Measurements from ENCODE around the gene FBXO17.

DNA sequence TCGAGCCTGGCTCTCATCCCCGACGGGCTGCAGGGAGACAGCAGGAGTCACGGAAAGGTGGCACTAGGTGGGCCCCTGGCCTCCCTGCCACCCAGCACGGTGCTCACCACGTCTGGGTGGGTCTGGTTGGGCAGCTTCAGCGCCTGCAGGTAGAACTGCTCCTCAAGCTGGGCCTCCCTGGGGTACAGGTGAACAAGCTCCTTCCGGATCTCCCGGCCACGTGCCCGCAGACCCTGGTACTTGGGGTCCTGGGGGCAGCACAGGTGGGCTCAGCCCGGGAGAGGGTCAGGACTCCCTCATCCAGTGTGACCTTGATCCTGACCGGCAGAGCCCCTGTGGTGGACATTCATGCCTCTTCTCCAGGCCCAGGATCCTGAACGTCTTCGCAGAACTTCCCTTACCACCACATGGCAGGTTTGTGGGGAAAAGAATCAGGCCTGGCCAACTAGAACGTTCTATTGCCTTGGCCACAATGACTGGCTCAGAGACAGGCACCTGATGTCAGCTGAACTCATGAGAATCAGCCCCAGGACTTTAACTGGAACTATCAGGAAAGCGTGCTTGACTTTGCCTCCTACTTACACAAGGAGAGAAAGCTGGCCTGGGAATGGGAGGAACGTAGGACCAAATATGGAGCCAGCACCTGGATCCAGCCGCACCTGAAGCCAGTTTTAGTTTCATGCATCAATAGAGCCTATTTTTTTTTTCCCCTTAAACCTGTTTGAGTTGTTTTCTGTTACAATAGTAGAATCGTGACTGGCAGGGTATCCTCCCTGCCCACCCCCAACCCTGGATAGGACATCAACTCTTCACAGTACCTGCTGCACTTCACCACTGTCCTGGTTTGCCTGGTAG, 53.9 kb downstream of the FBXO17 start:
- TF ChIP-seq CREM (CRISPR knock-in tag; IDR thresholded peaks at IDR 0.05) (no peak), IRF2 (CRISPR knock-in tag; IDR thresholded peaks at IDR 0.05; ENCODE audit: borderline replicate concordance, low read depth) (no peak), TEAD4 (CRISPR knock-in tag; IDR thresholded peaks at IDR 0.05) (no peak), MXD4 (CRISPR knock-in tag; IDR thresholded peaks at IDR 0.05; ENCODE audit: borderline replicate concordance) (no peak), FOXK1 (CRISPR knock-in tag; IDR thresholded peaks at IDR 0.05) (no peak), ZNF423 (CRISPR knock-in tag; IDR thresholded peaks at IDR 0.05) (no peak)
- TF ChIP-seq, protein P1, sequence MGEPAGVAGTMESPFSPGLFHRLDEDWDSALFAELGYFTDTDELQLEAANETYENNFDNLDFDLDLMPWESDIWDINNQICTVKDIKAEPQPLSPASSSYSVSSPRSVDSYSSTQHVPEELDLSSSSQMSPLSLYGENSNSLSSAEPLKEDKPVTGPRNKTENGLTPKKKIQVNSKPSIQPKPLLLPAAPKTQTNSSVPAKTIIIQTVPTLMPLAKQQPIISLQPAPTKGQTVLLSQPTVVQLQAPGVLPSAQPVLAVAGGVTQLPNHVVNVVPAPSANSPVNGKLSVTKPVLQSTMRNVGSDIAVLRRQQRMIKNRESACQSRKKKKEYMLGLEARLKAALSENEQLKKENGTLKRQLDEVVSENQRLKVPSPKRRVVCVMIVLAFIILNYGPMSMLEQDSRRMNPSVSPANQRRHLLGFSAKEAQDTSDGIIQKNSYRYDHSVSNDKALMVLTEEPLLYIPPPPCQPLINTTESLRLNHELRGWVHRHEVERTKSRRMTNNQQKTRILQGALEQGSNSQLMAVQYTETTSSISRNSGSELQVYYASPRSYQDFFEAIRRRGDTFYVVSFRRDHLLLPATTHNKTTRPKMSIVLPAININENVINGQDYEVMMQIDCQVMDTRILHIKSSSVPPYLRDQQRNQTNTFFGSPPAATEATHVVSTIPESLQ (CRISPR knock-in tag; IDR thresholded peaks at IDR 0.05), result no peak
- TF ChIP-seq, protein P2, sequence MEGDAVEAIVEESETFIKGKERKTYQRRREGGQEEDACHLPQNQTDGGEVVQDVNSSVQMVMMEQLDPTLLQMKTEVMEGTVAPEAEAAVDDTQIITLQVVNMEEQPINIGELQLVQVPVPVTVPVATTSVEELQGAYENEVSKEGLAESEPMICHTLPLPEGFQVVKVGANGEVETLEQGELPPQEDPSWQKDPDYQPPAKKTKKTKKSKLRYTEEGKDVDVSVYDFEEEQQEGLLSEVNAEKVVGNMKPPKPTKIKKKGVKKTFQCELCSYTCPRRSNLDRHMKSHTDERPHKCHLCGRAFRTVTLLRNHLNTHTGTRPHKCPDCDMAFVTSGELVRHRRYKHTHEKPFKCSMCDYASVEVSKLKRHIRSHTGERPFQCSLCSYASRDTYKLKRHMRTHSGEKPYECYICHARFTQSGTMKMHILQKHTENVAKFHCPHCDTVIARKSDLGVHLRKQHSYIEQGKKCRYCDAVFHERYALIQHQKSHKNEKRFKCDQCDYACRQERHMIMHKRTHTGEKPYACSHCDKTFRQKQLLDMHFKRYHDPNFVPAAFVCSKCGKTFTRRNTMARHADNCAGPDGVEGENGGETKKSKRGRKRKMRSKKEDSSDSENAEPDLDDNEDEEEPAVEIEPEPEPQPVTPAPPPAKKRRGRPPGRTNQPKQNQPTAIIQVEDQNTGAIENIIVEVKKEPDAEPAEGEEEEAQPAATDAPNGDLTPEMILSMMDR (IDR thresholded peaks at IDR 0.05), result no peak
- TF ChIP-seq, protein P3, sequence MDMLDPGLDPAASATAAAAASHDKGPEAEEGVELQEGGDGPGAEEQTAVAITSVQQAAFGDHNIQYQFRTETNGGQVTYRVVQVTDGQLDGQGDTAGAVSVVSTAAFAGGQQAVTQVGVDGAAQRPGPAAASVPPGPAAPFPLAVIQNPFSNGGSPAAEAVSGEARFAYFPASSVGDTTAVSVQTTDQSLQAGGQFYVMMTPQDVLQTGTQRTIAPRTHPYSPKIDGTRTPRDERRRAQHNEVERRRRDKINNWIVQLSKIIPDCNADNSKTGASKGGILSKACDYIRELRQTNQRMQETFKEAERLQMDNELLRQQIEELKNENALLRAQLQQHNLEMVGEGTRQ (CRISPR knock-in tag; IDR thresholded peaks at IDR 0.05), result no peak
- TF ChIP-seq, protein P4, sequence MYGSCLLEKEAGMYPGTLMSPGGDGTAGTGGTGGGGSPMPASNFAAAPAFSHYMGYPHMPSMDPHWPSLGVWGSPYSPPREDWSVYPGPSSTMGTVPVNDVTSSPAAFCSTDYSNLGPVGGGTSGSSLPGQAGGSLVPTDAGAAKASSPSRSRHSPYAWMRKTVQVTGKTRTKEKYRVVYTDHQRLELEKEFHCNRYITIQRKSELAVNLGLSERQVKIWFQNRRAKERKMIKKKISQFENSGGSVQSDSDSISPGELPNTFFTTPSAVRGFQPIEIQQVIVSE (CRISPR knock-in tag; IDR thresholded peaks at IDR 0.05; ENCODE audit: borderline replicate concordance), result no peak
- TF ChIP-seq, protein P5, sequence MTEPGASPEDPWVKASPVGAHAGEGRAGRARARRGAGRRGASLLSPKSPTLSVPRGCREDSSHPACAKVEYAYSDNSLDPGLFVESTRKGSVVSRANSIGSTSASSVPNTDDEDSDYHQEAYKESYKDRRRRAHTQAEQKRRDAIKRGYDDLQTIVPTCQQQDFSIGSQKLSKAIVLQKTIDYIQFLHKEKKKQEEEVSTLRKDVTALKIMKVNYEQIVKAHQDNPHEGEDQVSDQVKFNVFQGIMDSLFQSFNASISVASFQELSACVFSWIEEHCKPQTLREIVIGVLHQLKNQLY (CRISPR knock-in tag; IDR thresholded peaks at IDR 0.05), result no peak
- TF ChIP-seq, protein P6, sequence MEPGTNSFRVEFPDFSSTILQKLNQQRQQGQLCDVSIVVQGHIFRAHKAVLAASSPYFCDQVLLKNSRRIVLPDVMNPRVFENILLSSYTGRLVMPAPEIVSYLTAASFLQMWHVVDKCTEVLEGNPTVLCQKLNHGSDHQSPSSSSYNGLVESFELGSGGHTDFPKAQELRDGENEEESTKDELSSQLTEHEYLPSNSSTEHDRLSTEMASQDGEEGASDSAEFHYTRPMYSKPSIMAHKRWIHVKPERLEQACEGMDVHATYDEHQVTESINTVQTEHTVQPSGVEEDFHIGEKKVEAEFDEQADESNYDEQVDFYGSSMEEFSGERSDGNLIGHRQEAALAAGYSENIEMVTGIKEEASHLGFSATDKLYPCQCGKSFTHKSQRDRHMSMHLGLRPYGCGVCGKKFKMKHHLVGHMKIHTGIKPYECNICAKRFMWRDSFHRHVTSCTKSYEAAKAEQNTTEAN (CRISPR knock-in tag; IDR thresholded peaks at IDR 0.05), result no peak
- TF ChIP-seq, protein P7, sequence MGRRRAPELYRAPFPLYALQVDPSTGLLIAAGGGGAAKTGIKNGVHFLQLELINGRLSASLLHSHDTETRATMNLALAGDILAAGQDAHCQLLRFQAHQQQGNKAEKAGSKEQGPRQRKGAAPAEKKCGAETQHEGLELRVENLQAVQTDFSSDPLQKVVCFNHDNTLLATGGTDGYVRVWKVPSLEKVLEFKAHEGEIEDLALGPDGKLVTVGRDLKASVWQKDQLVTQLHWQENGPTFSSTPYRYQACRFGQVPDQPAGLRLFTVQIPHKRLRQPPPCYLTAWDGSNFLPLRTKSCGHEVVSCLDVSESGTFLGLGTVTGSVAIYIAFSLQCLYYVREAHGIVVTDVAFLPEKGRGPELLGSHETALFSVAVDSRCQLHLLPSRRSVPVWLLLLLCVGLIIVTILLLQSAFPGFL (CRISPR knock-in tag; IDR thresholded peaks at IDR 0.05; ENCODE audit: borderline replicate concordance), result no peak
- TF ChIP-seq, protein P8, sequence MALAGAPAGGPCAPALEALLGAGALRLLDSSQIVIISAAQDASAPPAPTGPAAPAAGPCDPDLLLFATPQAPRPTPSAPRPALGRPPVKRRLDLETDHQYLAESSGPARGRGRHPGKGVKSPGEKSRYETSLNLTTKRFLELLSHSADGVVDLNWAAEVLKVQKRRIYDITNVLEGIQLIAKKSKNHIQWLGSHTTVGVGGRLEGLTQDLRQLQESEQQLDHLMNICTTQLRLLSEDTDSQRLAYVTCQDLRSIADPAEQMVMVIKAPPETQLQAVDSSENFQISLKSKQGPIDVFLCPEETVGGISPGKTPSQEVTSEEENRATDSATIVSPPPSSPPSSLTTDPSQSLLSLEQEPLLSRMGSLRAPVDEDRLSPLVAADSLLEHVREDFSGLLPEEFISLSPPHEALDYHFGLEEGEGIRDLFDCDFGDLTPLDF (CRISPR knock-in tag; IDR thresholded peaks at IDR 0.05), result no peak

Measured in WTC11 (cell line).